AG04450 (cell line): Measurements from ENCODE around the gene ZNF577. TPM values are rescaled to one million over a fixed set of nuclear protein-coding genes. Genes with fewer than 3 reads are reported as not detected.
A peak's percentile ranks its signal among the peaks of the same experiment; 100 is the strongest.
"Not testable (repeated sequence)": the region's sequence is repeated elsewhere in the genome, so short reads cannot be mapped to it uniquely, and the experiment has no call there.

ENCODE experiments used
- CTCF ChIA-PET: fragments of 300-600, 350-600 bp; formaldehyde crosslinking; extraction: SDS; loops from one replicate; lab custom pipeline; 2022; ENCODE audit warnings: antibody characterized with exemption, inconsistent platforms; lab: Charles Lee
- POLR2A ChIA-PET: fragments of 350-600 bp; formaldehyde crosslinking; extraction: SDS; loops from one replicate; lab custom pipeline; 2021; ENCODE audit warnings: antibody characterized with exemption, inconsistent platforms; lab: Yijun Ruan, JAX
- DNase-seq: peaks from one replicate; pipeline ENCODE4 v3.0.0-alpha.2; 2011; ENCODE audit warnings: low read depth, low spot score
- H3K27ac ChIP-seq: one replicate; pipeline ENCODE4 v1.5.1; 2012; ENCODE audit warnings: low read depth, low read length, control low read depth
- H3K27me3 ChIP-seq: one replicate; pipeline ENCODE4 v1.6.0; 2012; ENCODE audit warnings: low read length; ENCODE audit not compliant: control insufficient read depth, insufficient read depth
- H3K4me3 ChIP-seq: 2 replicates; pipeline ENCODE4 v1.5.1; 2011; ENCODE audit warnings: mild to moderate bottlenecking, low read depth, low read length, control low read depth
- H3K9me3 ChIP-seq: 2 replicates; pipeline ENCODE4 v1.5.1; 2012; ENCODE audit warnings: low read length; ENCODE audit not compliant: control insufficient read depth, insufficient read depth
- CTCF ChIP-seq: IDR thresholded peaks from 2 replicates; pipeline ENCODE4 v1.5.1; 2011; ENCODE audit warnings: low read depth, low read length, control low read depth, inconsistent platforms
- polyA plus RNA-seq: library from polyadenylated mRNA; depleted of rRNA; stranded (reverse); fragments of >200 nt; gene quantifications from 2 replicates; pipeline ENCODE4 v1.2.3, GENCODE V29; 2011

ZNF577 gene
- polyA plus RNA-seq, 1 experiment, result 7.3 TPM

DNA sequence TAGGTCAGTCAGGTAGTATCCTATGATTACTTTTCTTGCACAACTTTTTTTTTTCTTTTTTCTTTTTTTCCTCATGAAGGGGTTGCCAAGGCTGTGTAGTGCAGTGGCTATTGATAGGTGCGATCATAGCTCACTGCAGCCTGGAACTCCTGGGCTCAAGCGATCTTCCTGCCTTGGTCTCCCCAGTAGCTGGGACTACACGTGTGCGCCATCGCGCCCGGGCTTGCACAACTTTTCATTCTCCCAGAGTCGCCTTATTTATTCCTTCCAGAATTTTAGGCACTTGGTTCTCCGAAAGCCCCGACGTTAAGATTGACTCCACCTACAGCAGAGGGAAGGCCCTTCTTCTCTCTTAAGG, 38.7 kb upstream of the ZNF577 start:
- no peak for TF ChIP-seq CTCF
- H3K4me3 ChIP-seq, result peak overlapping the region; percentile 93
- CTCF ChIA-PET, result no interaction called here

GRCh38 chr19:51921949-51922348, 34.2 kb upstream of the ZNF577 start:
- ChIA-PET CTCF (no interaction called here), POLR2A (no interaction called here)

More for the DNA sequence above, 38.7 kb upstream of the ZNF577 start:
- H3K9me3 ChIP-seq, result peaks cover 22% of the 10 kb centered on the region
- no peak for DNase-seq
- peak overlapping the region; percentile 61 for H3K27ac ChIP-seq
- H3K27me3 ChIP-seq, result no peaks in the 10 kb centered on the region
- POLR2A ChIA-PET, result no interaction called here

GRCh38 chr19:51919606-51920005, 31.9 kb upstream of the ZNF577 start:
- TF ChIP-seq CTCF, result no peak
- CTCF ChIA-PET, result interaction anchor here (0.6 kb wide), 1 partner anchor 487 kb away, joined by 3 read pairs; no protein-coding TSS in a partner anchor

More at GRCh38 chr19:51921949-51922348, 34.2 kb upstream of the ZNF577 start:
- Histone ChIP-seq H3K27me3 (no peaks in the 10 kb centered on the region), H3K4me3 (no peak overlapping the region), H3K9me3 (peaks cover 38% of the 10 kb centered on the region), H3K27ac (no peak overlapping the region)
- no peak for DNase-seq
- TF ChIP-seq CTCF, result no peak

DNA sequence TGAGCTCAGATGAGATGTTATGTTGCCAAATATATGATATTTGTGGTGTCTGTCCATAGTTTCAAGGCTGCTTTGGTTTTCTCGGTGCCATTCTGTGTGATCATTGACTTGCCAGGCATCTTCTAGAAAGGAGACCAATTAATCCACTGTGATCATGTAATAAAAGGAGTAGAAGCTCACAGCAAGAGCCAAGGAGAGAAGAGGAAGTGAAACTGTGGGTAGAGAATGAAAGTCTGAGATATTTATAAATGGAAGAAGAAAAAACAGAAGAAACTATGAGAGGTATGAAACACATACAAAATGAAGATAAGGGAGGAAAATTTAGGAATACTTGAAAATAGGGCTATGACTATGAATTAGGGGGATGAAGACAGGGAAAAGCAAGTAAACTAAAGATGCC, 28.4 kb upstream of the ZNF577 start:
- POLR2A ChIA-PET, result no interaction called here
- Histone ChIP-seq H3K27ac (no peak overlapping the region), H3K27me3 (no peaks in the 10 kb centered on the region), H3K4me3 (no peak overlapping the region), H3K9me3 (peaks cover 28% of the 10 kb centered on the region; the same call in 1 of the 2 replicates)
- CTCF ChIA-PET, result no interaction called here
- no peak for TF ChIP-seq CTCF
- no peak for DNase-seq

More at GRCh38 chr19:51919606-51920005, 31.9 kb upstream of the ZNF577 start:
- Histone ChIP-seq H3K27me3 (no peaks in the 10 kb centered on the region), H3K27ac (no peak overlapping the region), H3K4me3 (no peak overlapping the region), H3K9me3 (peaks cover 42% of the 10 kb centered on the region)
- no peak for DNase-seq
- POLR2A ChIA-PET, result no interaction called here

DNA sequence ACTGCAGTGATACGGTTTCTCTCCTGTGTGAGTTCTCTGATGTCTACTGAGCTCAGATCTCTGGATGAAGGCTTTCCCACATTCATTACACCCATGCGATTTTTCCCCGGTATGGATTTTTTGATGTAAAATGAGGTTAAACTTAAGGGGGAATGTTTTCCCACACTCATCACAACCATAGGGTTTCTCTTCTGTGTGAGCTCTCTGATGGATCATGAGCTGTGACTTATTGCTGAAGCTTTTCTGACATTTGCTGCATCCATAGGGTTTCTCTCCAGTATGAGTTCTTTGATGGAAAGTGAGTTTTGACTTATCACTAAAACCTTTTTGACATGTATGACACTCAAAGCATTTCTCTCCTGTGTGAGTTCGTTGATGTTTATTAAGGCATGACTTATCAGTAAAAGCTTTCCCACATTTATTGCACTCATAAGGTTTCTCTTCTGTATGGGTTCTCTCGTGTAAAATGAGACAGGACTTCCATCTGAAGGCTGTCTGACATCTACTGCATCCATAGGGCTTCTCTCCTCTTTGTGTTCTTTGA, 27.6 kb upstream of the ZNF577 start:
- no peak for DNase-seq
- CTCF ChIA-PET, result no interaction called here
- Histone ChIP-seq H3K27me3 (no peaks in the 10 kb centered on the region), H3K9me3 (peaks cover 28% of the 10 kb centered on the region), H3K27ac (no peak overlapping the region), H3K4me3 (no peak overlapping the region)
- POLR2A ChIA-PET, result no interaction called here
- TF ChIP-seq CTCF, result no peak

GRCh38 chr19:51907981-51908380, 20.2 kb upstream of the ZNF577 start:
- DNase-seq, H3K27me3 ChIP-seq, POLR2A ChIA-PET, CTCF ChIA-PET, H3K9me3 ChIP-seq, H3K4me3 ChIP-seq, H3K27ac ChIP-seq: not testable (repeated sequence)

DNA sequence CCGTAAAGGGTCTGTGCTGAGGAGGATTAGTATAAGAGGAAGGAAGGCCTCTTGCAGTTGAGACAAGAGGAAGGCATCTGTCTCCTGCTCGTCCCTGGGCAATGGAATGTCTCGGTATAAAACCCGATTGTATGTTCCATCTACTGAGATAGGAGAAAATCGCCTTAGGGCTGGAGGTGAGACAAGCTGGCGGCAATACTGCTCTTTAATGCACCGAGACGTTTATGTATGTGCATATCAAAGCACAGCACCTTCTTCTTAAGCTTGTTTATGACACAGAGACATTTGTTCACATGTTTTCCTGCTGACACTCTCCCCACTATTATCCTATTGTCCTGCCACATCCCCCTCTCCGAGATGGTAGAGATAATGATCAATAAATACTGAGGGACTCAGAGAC, 18.4 kb upstream of the ZNF577 start:
- H3K27ac ChIP-seq, H3K4me3 ChIP-seq, DNase-seq, CTCF ChIA-PET, H3K27me3 ChIP-seq, POLR2A ChIA-PET: not testable (repeated sequence)
- H3K9me3 ChIP-seq, result peaks cover 12% of the 10 kb centered on the region

GRCh38 chr19:51905639-51906038, 17.9 kb upstream of the ZNF577 start:
- CTCF ChIA-PET, H3K27ac ChIP-seq, DNase-seq: not testable (repeated sequence)

More at GRCh38 chr19:51905639-51906038, 17.9 kb upstream of the ZNF577 start:
- H3K27me3 ChIP-seq, POLR2A ChIA-PET, H3K4me3 ChIP-seq: not testable (repeated sequence)
- H3K9me3 ChIP-seq, result peaks cover 13% of the 10 kb centered on the region
